Gastroesophageal sphincter (tissue), 3 donors: Measurements from ENCODE around the gene HIF1AN.

Experiments used
- EP300 ChIP-seq: sonication (generic); formaldehyde crosslinking; IDR thresholded peaks from one replicate; pipeline ENCODE4 v1.6.1; 2017; ENCODE audit warnings: antibody characterized with exemption, mild to moderate bottlenecking
- POLR2AphosphoS5 ChIP-seq: sonication (generic); formaldehyde crosslinking; IDR thresholded peaks from one replicate; pipeline ENCODE4 v1.6.1; 2017; ENCODE audit warnings: antibody characterized with exemption
- TF ChIP-seq, protein P1 (sequence below), 4 experiments: fragments of 200-600 bp in 2 of 4; fragments of 450-650 bp in 2 of 4; sonication (generic) in 1 of 4; IDR thresholded peaks; one replicate each; pipeline ENCODE4 v1.5.1; 2017 to 2019; ENCODE audit warnings: antibody characterized with exemption in 4 of 4, mild to moderate bottlenecking in 2 of 4, moderate library complexity in 2 of 4

GRCh38 chr10:100502926-100503494 is 32.7 kb upstream of the HIF1AN start:
- TF ChIP-seq, protein P1, sequence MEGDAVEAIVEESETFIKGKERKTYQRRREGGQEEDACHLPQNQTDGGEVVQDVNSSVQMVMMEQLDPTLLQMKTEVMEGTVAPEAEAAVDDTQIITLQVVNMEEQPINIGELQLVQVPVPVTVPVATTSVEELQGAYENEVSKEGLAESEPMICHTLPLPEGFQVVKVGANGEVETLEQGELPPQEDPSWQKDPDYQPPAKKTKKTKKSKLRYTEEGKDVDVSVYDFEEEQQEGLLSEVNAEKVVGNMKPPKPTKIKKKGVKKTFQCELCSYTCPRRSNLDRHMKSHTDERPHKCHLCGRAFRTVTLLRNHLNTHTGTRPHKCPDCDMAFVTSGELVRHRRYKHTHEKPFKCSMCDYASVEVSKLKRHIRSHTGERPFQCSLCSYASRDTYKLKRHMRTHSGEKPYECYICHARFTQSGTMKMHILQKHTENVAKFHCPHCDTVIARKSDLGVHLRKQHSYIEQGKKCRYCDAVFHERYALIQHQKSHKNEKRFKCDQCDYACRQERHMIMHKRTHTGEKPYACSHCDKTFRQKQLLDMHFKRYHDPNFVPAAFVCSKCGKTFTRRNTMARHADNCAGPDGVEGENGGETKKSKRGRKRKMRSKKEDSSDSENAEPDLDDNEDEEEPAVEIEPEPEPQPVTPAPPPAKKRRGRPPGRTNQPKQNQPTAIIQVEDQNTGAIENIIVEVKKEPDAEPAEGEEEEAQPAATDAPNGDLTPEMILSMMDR (IDR thresholded peaks at IDR 0.05): no peak
- no peak for TF ChIP-seq POLR2AphosphoS5
- no peak for TF ChIP-seq EP300
